ENCODE results near the gene CC2D2A.
"Not testable (repeated sequence)": the region's sequence is repeated elsewhere in the genome, so short reads cannot be mapped to it uniquely, and the experiment has no call there.

CC2D2A gene

GRCh38 chr4:15562623-15563022 is 92.9 kb downstream of the CC2D2A start:
- DNase-seq: no peak

DNA sequence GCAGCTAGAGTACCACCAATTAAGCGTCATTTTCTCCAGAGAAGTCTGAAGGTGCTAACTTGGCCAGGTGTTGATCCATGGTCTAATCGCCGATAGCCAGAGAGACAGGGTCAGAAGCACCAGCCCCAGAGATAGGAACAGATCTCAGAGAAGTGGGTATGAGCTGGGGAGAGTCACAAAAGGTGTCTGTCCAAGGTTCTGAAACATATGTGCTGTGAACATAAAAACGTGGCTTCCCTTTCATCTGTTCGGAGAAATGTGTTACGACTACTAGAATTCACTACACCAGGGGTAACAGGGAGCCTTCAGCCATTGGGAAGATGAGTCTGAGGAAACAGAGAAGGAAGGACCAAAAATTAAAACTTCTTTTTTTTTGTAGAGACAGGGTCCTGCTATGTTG is 94.2 kb downstream of the CC2D2A start:
- DNase-seq: no peak

GRCh38 chr4:15568821-15569220 is 99.1 kb downstream of the CC2D2A start:
- DNase-seq: no peak

DNA sequence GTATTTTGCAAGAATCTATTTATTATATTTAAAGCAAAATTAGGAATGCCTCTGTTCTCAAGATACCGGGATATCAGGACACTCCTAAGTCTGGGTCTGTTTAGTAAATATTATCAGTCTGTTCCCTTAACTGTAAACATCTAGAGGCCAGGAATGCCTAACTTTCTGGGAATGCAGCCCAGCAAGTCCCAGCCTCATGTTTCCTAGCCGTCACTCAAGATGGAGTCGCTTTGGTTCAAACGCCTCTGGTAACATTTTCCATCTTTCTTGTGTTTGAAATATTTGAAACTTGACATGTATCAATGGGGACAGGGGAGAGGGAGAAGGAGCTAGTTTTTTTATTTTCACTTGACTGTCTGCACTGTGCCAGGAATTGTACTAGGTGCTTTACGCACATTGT is 100.1 kb downstream of the CC2D2A start:
- no peak for DNase-seq

DNA sequence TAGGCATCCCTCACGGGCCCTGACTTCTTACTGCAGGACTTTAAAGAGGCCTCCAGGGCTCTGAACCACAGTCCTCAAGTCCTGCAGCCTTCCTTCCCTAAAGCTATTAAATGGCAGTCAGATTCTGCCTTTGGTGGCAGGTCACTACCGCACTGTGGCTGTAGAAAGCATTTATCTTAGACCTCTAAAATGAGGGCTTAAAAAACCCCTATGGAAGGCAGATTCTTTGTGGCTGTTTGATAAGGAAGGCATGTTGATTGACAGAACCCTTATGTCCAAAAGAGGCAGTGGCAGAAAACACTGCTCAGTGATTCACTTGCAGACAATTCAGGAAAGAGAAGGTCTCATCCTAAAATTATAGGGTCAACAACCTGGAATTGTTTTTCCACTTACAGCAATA is 106.3 kb downstream of the CC2D2A start:
- DNase-seq: no peak

GRCh38 chr4:15577508-15577907 is 107.8 kb downstream of the CC2D2A start:
- no peak for DNase-seq

DNA sequence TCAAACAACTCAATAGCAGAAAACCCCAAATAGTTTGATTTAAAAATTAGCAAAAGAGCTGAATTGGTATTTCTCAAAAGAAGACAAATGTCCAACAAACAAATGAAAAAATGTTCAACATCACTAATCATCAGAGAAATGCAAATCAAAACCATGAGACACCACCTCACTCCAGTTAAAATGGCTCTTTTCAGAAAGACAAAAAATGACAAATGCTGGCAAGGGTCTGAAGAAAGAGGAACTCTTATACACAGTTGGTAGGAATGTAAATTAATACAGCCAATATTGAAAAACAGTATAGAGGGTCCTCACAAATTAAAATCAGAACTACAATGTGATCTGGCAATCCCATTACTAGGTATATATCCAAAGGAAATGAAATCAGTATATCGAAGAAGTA is 115.1 kb downstream of the CC2D2A start:
- DNase-seq: no peak

DNA sequence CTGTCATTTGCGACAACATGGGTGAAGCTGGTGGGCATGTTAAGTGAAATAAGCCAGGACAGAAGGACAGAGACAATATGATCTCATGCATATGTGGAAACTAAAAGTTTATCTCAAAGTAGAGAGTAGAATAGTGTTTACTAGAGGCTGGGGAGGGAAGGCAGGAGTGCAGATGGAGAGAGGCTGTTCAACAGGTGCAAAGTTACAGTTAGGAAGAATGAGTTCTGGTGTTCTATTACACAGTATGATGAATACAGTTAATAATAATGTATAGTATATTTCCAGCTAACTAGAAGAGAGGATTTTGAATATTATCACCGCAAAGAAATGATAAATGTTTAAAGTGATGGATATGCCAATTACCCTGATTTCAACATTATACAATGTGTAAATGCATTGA is 115.6 kb downstream of the CC2D2A start:
- no peak for DNase-seq

- no peak for DNase-seq
Observed at GRCh38 chr4:15586066-15586465, 116.4 kb downstream of the CC2D2A start.

DNA sequence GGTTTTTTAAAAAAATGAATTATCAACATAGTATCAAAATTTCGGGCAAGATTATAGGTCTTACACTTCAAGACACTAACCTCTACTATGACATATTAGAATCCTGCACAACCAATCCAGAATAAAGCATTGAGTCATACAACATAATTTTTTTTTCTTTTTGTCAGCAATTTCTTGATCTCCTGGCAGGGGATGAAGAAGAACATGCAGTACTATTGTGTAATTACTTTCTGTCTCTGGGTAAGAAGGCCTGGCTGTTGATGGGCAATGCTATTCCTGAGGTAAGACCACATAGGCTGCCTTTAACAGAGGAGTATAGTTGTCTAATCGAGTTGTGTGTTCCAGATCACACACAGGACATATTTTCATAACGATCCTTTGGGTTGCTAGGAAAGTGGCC is 118.0 kb downstream of the CC2D2A start:
- no peak for DNase-seq

GRCh38 chr4:15592799-15593198 is 123.1 kb downstream of the CC2D2A start:
- no peak for DNase-seq

DNA sequence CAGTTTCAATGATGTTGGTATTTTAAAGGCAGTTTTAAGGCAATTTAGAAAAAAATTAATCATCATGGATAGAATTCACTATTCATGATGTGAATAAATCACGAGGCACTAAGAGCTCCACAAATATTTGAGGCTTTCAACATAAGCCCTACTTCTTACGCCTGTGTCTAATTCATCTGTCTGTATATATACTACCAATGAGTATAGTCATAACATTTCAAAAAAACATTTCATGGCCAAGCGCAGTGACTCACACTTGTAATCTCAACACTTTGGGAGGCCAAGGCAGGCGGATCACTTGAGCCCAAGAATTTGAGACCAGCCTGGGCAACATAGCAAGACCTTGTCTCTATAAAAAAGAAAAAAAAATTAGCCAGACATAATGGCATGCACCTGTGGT is 129.0 kb downstream of the CC2D2A start:
- DNase-seq: no peak

DNA sequence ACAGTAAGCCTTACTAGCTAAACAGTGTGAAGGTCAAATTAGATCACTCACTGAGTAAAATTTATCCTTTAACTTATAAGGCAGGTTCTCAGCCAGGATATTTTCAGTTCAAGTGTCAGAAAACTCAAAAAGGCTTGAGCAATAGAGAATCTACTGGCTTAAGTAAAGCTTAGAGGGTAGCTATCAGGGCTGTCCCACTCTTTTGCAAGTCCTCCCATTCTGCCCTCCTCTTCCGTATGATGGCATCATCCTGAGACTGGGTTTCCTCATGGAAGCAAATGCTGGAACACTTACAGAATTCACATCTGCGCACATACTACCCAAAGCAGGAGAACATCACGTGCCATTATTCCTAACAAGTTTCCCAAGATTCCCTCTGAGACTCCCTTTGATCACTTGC is 130.5 kb downstream of the CC2D2A start:
- no peak for DNase-seq

DNA sequence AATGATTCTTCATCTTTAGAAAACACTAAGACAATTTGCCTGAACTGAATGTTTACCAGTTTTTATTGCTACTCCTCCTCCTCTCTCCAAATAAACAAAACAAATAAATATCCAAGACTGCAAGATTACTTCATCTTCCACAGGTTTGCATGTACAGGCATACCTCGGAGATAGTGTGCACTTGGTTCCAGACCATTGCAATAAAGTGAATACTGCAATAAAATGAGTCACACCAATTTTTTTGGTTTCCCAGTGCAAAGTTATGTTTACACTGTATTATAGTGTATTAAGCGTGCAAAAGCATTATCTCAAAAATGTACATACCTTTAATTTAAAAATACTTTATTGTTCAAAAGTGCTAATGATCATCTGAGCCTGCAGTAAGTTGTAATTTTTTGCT is 132.2 kb downstream of the CC2D2A start:
- no peak for DNase-seq

- no peak for DNase-seq
Observed at GRCh38 chr4:15605537-15605936, 135.9 kb downstream of the CC2D2A start.

GRCh38 chr4:15610855-15611254 is 141.2 kb downstream of the CC2D2A start:
- no peak for DNase-seq

DNA sequence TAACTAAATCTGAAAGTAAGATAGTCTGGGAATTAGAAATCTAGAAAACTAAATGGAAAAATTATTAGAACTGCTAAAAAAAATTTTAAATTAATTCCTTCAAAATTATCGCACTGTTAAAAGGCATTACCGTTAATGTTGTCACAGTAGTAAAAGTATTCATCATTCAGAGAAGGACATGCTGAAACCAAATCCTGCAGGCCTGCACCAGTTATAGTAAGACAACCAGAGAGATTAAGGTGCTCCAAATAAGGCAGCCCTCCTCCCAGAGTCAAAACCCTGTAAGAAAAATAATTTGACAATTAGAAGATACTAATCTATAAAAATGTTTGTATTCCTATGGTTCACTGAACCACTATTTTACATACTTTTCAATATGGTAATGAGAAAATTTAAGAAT is 142.5 kb downstream of the CC2D2A start:
- no peak for DNase-seq

- not testable (repeated sequence) for DNase-seq
Observed at GRCh38 chr4:15614891-15615290, 145.2 kb downstream of the CC2D2A start.

- not testable (repeated sequence) for DNase-seq
Observed at GRCh38 chr4:15617407-15617806, 147.7 kb downstream of the CC2D2A start.

GRCh38 chr4:15636818-15637217 is 167.1 kb downstream of the CC2D2A start:
- no peak for DNase-seq

GRCh38 chr4:15638418-15638817 is 168.7 kb downstream of the CC2D2A start:
- no peak for DNase-seq

DNA sequence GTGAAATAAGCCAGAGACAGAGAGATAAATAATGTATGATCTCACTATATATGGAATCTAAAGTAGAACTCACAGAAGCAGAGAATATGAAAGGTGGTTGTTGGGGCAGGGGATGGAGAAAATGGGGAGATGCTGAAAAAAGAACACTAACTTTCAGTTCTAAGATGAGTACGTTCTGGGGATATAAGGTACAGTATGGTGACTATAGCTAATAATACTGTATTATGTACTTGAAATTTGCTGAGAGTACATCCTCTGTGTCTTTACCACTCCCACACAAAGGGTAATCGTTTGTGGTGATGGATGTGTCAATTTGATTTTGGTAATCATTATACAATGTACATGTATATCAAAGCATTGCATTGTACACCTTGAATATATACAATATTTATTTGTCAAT is 178.9 kb downstream of the CC2D2A start:
- no peak for DNase-seq

GRCh38 chr4:15649914-15650545 is 180.3 kb downstream of the CC2D2A start:
- DNase-seq: peak in 1 of 2 donors; percentile 78

All from bone marrow (tissue), 2 donors.